ENCODE results near the gene ZSWIM8.

GRCh38 chr10:73810735-73811465 is 25.5 kb downstream of the ZSWIM8 start:
- TF ChIP-seq EZH2phosphoT487 (IDR thresholded peaks at IDR 0.05) (no peak), CTCF (IDR thresholded peaks at IDR 0.05) (no peak)
